A549 (cell line): Measurements from ENCODE around the gene C14orf132. TPM values are rescaled to one million over a fixed set of nuclear protein-coding genes. Genes with fewer than 3 reads are reported as not detected.

ENCODE experiments used
- ATAC-seq, 2 experiments: fragments of 200-7000 bp in 1 of 2; fragments of >200 bp in 1 of 2; cut with Nextera tagmentation in 1 of 2; cut with Tn5 transposase in 1 of 2; 3 replicates each; pipeline versions ENCODE4 v1.8.0 to v1.9.1; 2018 to 2020; ENCODE audit warnings: mild to moderate bottlenecking in 1 of 2, moderate library complexity in 1 of 2
- CTCF ChIA-PET: fragments of 300-600 bp; sonication (Branson Sonifier 250); formaldehyde crosslinking; extraction: SDS; loops from one replicate; lab custom pipeline; 2021; ENCODE audit warnings: antibody characterized with exemption, inconsistent platforms; lab: Yijun Ruan, JAX
- POLR2A ChIA-PET: fragments of 350-600 bp; formaldehyde crosslinking; extraction: SDS; loops from one replicate; lab custom pipeline; 2021; ENCODE audit warnings: antibody characterized with exemption, inconsistent platforms; lab: Yijun Ruan, JAX
- DNase-seq, 2 experiments: peaks; one replicate each; pipeline versions ENCODE4 v3.0.0 to v3.0.0-alpha.2; 2011 to 2016; ENCODE audit warnings: low read depth in 1 of 2, low spot score in 1 of 2
- FAIRE-seq: peaks from 2 replicates; lab custom pipeline; 2011; peaks lifted over from hg19 to GRCh38; lab: Jason Lieb, UNC
- H3K27ac ChIP-seq, 2 experiments: fragments of >200 bp; sonication (Bioruptor Twin); formaldehyde crosslinking; 3 replicates each; pipeline ENCODE4 v1.5.1; 2016 to 2017
- H3K4me1 ChIP-seq: fragments of >200 bp; sonication (Bioruptor Twin); formaldehyde crosslinking; 3 replicates; pipeline ENCODE4 v1.6.1; 2016
- H3K4me2 ChIP-seq: fragments of >200 bp; sonication (Bioruptor Twin); formaldehyde crosslinking; 3 replicates; pipeline ENCODE4 v1.6.1; 2016
- H3K4me3 ChIP-seq: fragments of >200 bp; sonication (Bioruptor Twin); formaldehyde crosslinking; 3 replicates; pipeline ENCODE4 v1.5.1; 2016
- H3K9me3 ChIP-seq: fragments of >200 bp; sonication (Bioruptor Twin); formaldehyde crosslinking; 3 replicates; pipeline ENCODE4 v1.6.1; 2016
- ATOH8 ChIP-seq: fragments of 250-450 bp; sonication (Bioruptor Pico); IDR thresholded peaks from 2 replicates; pipeline ENCODE4 v1.5.0; 2020; ENCODE audit warnings: low read depth, mild to moderate bottlenecking, moderate library complexity
- CHD2 ChIP-seq: fragments of 150-350 bp; IDR thresholded peaks from 2 replicates; pipeline ENCODE4 v1.6.1; 2014; ENCODE audit warnings: low read length; ENCODE audit not compliant: partially characterized antibody
- CHD4 ChIP-seq: fragments of 200-600 bp; sonication (generic); IDR thresholded peaks from 2 replicates; pipeline ENCODE4 v1.6.1; 2016; ENCODE audit warnings: antibody characterized with exemption, mild to moderate bottlenecking, borderline replicate concordance
- E2F6 ChIP-seq: IDR thresholded peaks from 2 replicates; pipeline ENCODE4 v1.6.1; 2012; ENCODE audit warnings: low read depth, borderline replicate concordance
- EHF ChIP-seq: fragments of 250-450 bp; sonication (Bioruptor Pico); IDR thresholded peaks from 2 replicates; pipeline ENCODE4 v1.5.0; 2020; ENCODE audit warnings: mild to moderate bottlenecking
- EHMT2 ChIP-seq: fragments of 200-600 bp; sonication (generic); IDR thresholded peaks from 2 replicates; pipeline ENCODE4 v1.6.1; 2016; ENCODE audit warnings: antibody characterized with exemption, low read depth, mild to moderate bottlenecking, moderate library complexity
- ESRRA ChIP-seq: fragments of 150-350 bp; IDR thresholded peaks from 2 replicates; pipeline ENCODE4 v1.6.1; 2014; ENCODE audit warnings: mild to moderate bottlenecking, low read length, borderline replicate concordance
- FOXS1 ChIP-seq: fragments of 250-450 bp; sonication (Bioruptor Pico); IDR thresholded peaks from 2 replicates; pipeline ENCODE4 v1.5.0; 2020; ENCODE audit warnings: mild to moderate bottlenecking, moderate library complexity
- HDAC2 ChIP-seq: fragments of 200-600 bp; sonication (generic); IDR thresholded peaks from 2 replicates; pipeline ENCODE4 v1.6.1; 2016
- HES2 ChIP-seq: fragments of >200 bp; sonication (Bioruptor Twin); formaldehyde crosslinking; IDR thresholded peaks from 2 replicates; pipeline ENCODE4 v1.6.1; 2016
- HEYL ChIP-seq: fragments of 250-450 bp; sonication (Bioruptor Pico); IDR thresholded peaks from 2 replicates; pipeline ENCODE4 v1.8.0; 2021; ENCODE audit warnings: mild to moderate bottlenecking, moderate library complexity
- HMGXB4 ChIP-seq: fragments of 250-450 bp; sonication (Bioruptor Pico); IDR thresholded peaks from 2 replicates; pipeline ENCODE4 v1.5.0; 2021; ENCODE audit warnings: mild to moderate bottlenecking, moderate library complexity, borderline replicate concordance
- HOXA7 ChIP-seq: fragments of 250-450 bp; sonication (Bioruptor Pico); IDR thresholded peaks from 2 replicates; pipeline ENCODE4 v1.5.0; 2020; ENCODE audit warnings: mild to moderate bottlenecking, moderate library complexity
- JUN ChIP-seq, 2 experiments: fragments of >200 bp; sonication (Bioruptor Twin); formaldehyde crosslinking; IDR thresholded peaks; 2 replicates in 1 of 2; 3 replicates in 1 of 2; pipeline ENCODE4 v1.6.1; 2016 to 2017
- JUNB ChIP-seq: fragments of >200 bp; sonication (Bioruptor Twin); formaldehyde crosslinking; IDR thresholded peaks from 2 replicates; pipeline ENCODE4 v1.6.1; 2016
- MAX ChIP-seq: IDR thresholded peaks from 2 replicates; pipeline ENCODE4 v1.6.1; 2012
- MYC ChIP-seq: IDR thresholded peaks from 2 replicates; pipeline ENCODE4 v1.6.1; 2012; ENCODE audit warnings: mild to moderate bottlenecking, inconsistent platforms, low read length, improper control_type of control experiment, borderline replicate concordance
- NR3C1 ChIP-seq: fragments of >200 bp; sonication (Bioruptor Twin); formaldehyde crosslinking; IDR thresholded peaks from 3 replicates; pipeline ENCODE4 v1.6.1; 2017
- PBX3 ChIP-seq: IDR thresholded peaks from 2 replicates; pipeline ENCODE4 v1.6.1; 2012
- RARB ChIP-seq: fragments of 250-450 bp; sonication (Bioruptor Pico); IDR thresholded peaks from 2 replicates; pipeline ENCODE4 v1.8.0; 2021; ENCODE audit warnings: mild to moderate bottlenecking, moderate library complexity
- RCOR1 ChIP-seq: fragments of 150-350 bp; IDR thresholded peaks from 2 replicates; pipeline ENCODE4 v1.6.1; 2014; ENCODE audit warnings: antibody characterized with exemption, low read length, low read depth
- RNF2 ChIP-seq: fragments of 200-600 bp; sonication (generic); IDR thresholded peaks from 2 replicates; pipeline ENCODE4 v1.6.1; 2016; ENCODE audit warnings: low read depth, mild to moderate bottlenecking, antibody characterized with exemption, moderate library complexity, borderline replicate concordance
- USF2 ChIP-seq: fragments of 450-650 bp; IDR thresholded peaks from 2 replicates; pipeline ENCODE4 v1.6.1; 2014; ENCODE audit warnings: antibody characterized with exemption
- ZFP36 ChIP-seq: fragments of 450-650 bp; IDR thresholded peaks from 2 replicates; pipeline ENCODE4 v1.6.1; 2014; ENCODE audit warnings: borderline replicate concordance; ENCODE audit not compliant: partially characterized antibody
- ZNF302 ChIP-seq: fragments of 250-450 bp; sonication (Bioruptor Pico); IDR thresholded peaks from 2 replicates; pipeline ENCODE4 v1.9.0; 2021; ENCODE audit warnings: inconsistent platforms, mild to moderate bottlenecking, moderate library complexity
- ZSCAN20 ChIP-seq: fragments of 250-450 bp; sonication (Bioruptor Pico); IDR thresholded peaks from 2 replicates; pipeline ENCODE4 v1.8.0; 2022; ENCODE audit warnings: mild to moderate bottlenecking, moderate library complexity
- WGBS: methylation state at CpG from one replicate; pipeline ENCODE4 v1.1.6; 2017; ENCODE audit errors: missing lambda C conversion rate; 5-methylcytosine and 5-hydroxymethylcytosine counted together
- polyA plus RNA-seq, 4 experiments: library from polyadenylated mRNA; depleted of rRNA in 3 of 4; stranded (reverse); fragments of >200 nt; fragmentation: RNase III in 1 of 4; extraction: RNeasy Plus Mini Kit Qiagen cat#74134 plus additional on column Dnase treatment in 1 of 4; gene quantifications; 2 replicates in 3 of 4; 3 replicates in 1 of 4; pipeline ENCODE4 v1.2.3, GENCODE V29; 2011 to 2017

C14orf132 gene
- polyA plus RNA-seq, 2 of the 4 experiments (the other 2 are of a cell fraction): 4.6 to 8.5 TPM

- 43% methylated on average over 3 of the region's 3 CpGs for whole genome bisulfite sequencing
- no peak overlapping the region for H3K4me3 ChIP-seq
- POLR2A ChIA-PET: no interaction called here
- H3K4me2 ChIP-seq: no peak overlapping the region
- H3K4me1 ChIP-seq: no peaks in the 10 kb centered on the region; the same call in 2 of the 3 replicates
- DNase-seq: no peak
- CTCF ChIA-PET: interaction anchor here (0.6 to 3.7 kb wide), 7 partner anchors 12 to 216 kb away, joined by 3 to 27 read pairs (median 5); no protein-coding TSS in a partner anchor
- H3K9me3 ChIP-seq: no peaks in the 10 kb centered on the region
- H3K27ac ChIP-seq: no peak overlapping the region
- ATAC-seq: no peak
- FAIRE-seq: no peak
- TF ChIP-seq NR3C1: no peak
- no peak for TF ChIP-seq HEYL (CRISPR knock-in tag)
- TF ChIP-seq E2F6: no peak
- TF ChIP-seq JUN (IDR thresholded peaks at IDR 0.05): no peak
- TF ChIP-seq CHD4: no peak
- TF ChIP-seq ESRRA: no peak
- TF ChIP-seq RARB: no peak
- TF ChIP-seq EHMT2: no peak
- no peak for TF ChIP-seq JUNB
- no peak for TF ChIP-seq RNF2
- TF ChIP-seq FOXS1 (CRISPR knock-in tag): no peak
- TF ChIP-seq HOXA7 (CRISPR knock-in tag): no peak
- no peak for TF ChIP-seq USF2
Measured at GRCh38 chr14:96059519-96060135, 20.5 kb downstream of the C14orf132 start.

- Histone ChIP-seq H3K4me2 (no peak overlapping the region), H3K4me3 (no peak overlapping the region), H3K4me1 (no peaks in the 10 kb centered on the region), H3K27ac (no peak overlapping the region), H3K9me3 (no peaks in the 10 kb centered on the region)
- POLR2A ChIA-PET: no interaction called here
- 56% methylated on average over 7 of the region's 7 CpGs for WGBS
- ATAC-seq (no peak), DNase-seq (no peak), FAIRE-seq (no peak)
- TF ChIP-seq NR3C1 (no peak), EHF (no peak), MAX (no peak), ATOH8 (no peak), CHD2 (no peak), MYC (no peak), RCOR1 (no peak), ZFP36 (no peak), ZNF302 (CRISPR knock-in tag) (no peak), HES2 (no peak), HDAC2 (no peak), PBX3 (no peak), HOXA7 (CRISPR knock-in tag) (no peak), HEYL (CRISPR knock-in tag) (no peak), HMGXB4 (CRISPR knock-in tag) (no peak), ZSCAN20 (CRISPR knock-in tag) (no peak)
- CTCF ChIA-PET: interaction anchor here (0.6 to 3.7 kb wide), 9 partner anchors 12 to 500 kb away, joined by 3 to 27 read pairs (median 5); no protein-coding TSS in a partner anchor
Measured at GRCh38 chr14:96060186-96060933, 21.2 kb downstream of the C14orf132 start.
